ENCODE results near the gene ZDHHC11B.
"Not testable (repeated sequence)": the region's sequence is repeated elsewhere in the genome, so short reads cannot be mapped to it uniquely, and the experiment has no call there.

- TF ChIP-seq TARDBP, FOXA1 (IDR thresholded peaks at IDR 0.05): not testable (repeated sequence)
Measured at GRCh38 chr5:752532-753115, 31.9 kb downstream of the ZDHHC11B start.

Measured in HEK293T (cell line).